CD1c-positive myeloid dendritic cell (primary cell): Measurements from ENCODE around the gene ZNF652.
A peak's percentile ranks its signal among the peaks of the same experiment; 100 is the strongest.
"Not testable (repeated sequence)": the region's sequence is repeated elsewhere in the genome, so short reads cannot be mapped to it uniquely, and the experiment has no call there.

Experiments
- DNase-seq: peaks from one replicate; pipeline ENCODE4 v3.0.0-alpha.2; 2016; ENCODE audit errors: extremely low spot score

ZNF652 gene

GRCh38 chr17:49386373-49386772 lies 24.3 kb upstream of the ZNF652 start:
- DNase-seq = no peak

GRCh38 chr17:49384951-49385350 lies 22.9 kb upstream of the ZNF652 start:
- DNase-seq = no peak

- no peak for DNase-seq
These were observed 21.0 kb upstream of the ZNF652 start for GRCh38 chr17:49383060-49383459.

- DNase-seq = no peak
These were observed 20.5 kb upstream of the ZNF652 start for GRCh38 chr17:49382556-49382955.

GRCh38 chr17:49381793-49382192 lies 19.7 kb upstream of the ZNF652 start:
- no peak for DNase-seq

- DNase-seq = no peak
These were observed 19.0 kb upstream of the ZNF652 start for GRCh38 chr17:49381033-49381432.

GRCh38 chr17:49379926-49380325 lies 17.9 kb upstream of the ZNF652 start:
- no peak for DNase-seq

- DNase-seq = no peak
These were observed 16.3 kb upstream of the ZNF652 start for GRCh38 chr17:49378311-49378710.

- no peak for DNase-seq
These were observed 13.5 kb upstream of the ZNF652 start for GRCh38 chr17:49375544-49375943.

- no peak for DNase-seq
These were observed 11.1 kb upstream of the ZNF652 start for GRCh38 chr17:49373115-49373514.

GRCh38 chr17:49372425-49372824 lies 10.4 kb upstream of the ZNF652 start:
- DNase-seq = no peak

- DNase-seq = no peak
These were observed 9.2 kb upstream of the ZNF652 start for GRCh38 chr17:49370971-49371834.

- no peak for DNase-seq
These were observed 7.7 kb upstream of the ZNF652 start for GRCh38 chr17:49369760-49370159.

GRCh38 chr17:49369089-49369488 lies 7.0 kb upstream of the ZNF652 start:
- no peak for DNase-seq

GRCh38 chr17:49365667-49366066 lies 3.6 kb upstream of the ZNF652 start:
- no peak for DNase-seq

GRCh38 chr17:49365126-49365525 lies 3.1 kb upstream of the ZNF652 start:
- DNase-seq = not testable (repeated sequence)

- DNase-seq = no peak
These were observed 2.1 kb upstream of the ZNF652 start for GRCh38 chr17:49364119-49364518.

- no peak for DNase-seq
These were observed 1.2 kb upstream of the ZNF652 start for GRCh38 chr17:49363251-49363650.

- DNase-seq = peak; percentile 48
These were observed 670 bp upstream of the ZNF652 start for GRCh38 chr17:49362723-49363117.

- peak; percentile 53 for DNase-seq
These were observed 735 bp downstream of the ZNF652 start for GRCh38 chr17:49361129-49361901.

GRCh38 chr17:49360796-49361128 lies 1.3 kb downstream of the ZNF652 start:
- DNase-seq = no peak

- no peak for DNase-seq
These were observed 1.9 kb downstream of the ZNF652 start for GRCh38 chr17:49359990-49360795.
